AG09309 (cell line): Measurements from ENCODE around the gene NAB2.

Experiments
- DNase-seq: peaks from one replicate; pipeline ENCODE4 v3.0.0-alpha.2; 2010; ENCODE audit warnings: low read depth
- H3K4me3 ChIP-seq: 2 replicates; pipeline ENCODE4 v1.5.1; 2011; ENCODE audit warnings: mild to moderate bottlenecking, low read depth, low read length, moderate library complexity; ENCODE audit not compliant: control insufficient read depth
- CTCF ChIP-seq: IDR thresholded peaks from 2 replicates; pipeline ENCODE4 v1.5.1; 2011; ENCODE audit warnings: mild to moderate bottlenecking, low read depth, low read length, inconsistent platforms; ENCODE audit not compliant: insufficient read depth, control insufficient read depth; ENCODE audit errors: missing control alignments

The NAB2 gene

GRCh38 chr12:57135527-57136326, 46.8 kb downstream of the NAB2 start:
- peak overlapping the region; percentile 38 for H3K4me3 ChIP-seq
- TF ChIP-seq CTCF: no peak
- no peak for DNase-seq

- no peak for TF ChIP-seq CTCF
- DNase-seq: no peak
- no peak overlapping the region for H3K4me3 ChIP-seq
Measured at GRCh38 chr12:57138526-57139272, 49.8 kb downstream of the NAB2 start.

- no peak overlapping the region for H3K4me3 ChIP-seq
- DNase-seq: no peak
- TF ChIP-seq CTCF: no peak
Measured at GRCh38 chr12:57139796-57140649, 51.1 kb downstream of the NAB2 start.

- TF ChIP-seq CTCF: no peak
- DNase-seq: no peak
Measured at GRCh38 chr12:57141249-57141648, 52.3 kb downstream of the NAB2 start.

GRCh38 chr12:57142121-57142520, 53.2 kb downstream of the NAB2 start:
- TF ChIP-seq CTCF: no peak
- no peak overlapping the region for H3K4me3 ChIP-seq
- DNase-seq: no peak

More at GRCh38 chr12:57141249-57141648, 52.3 kb downstream of the NAB2 start:
- H3K4me3 ChIP-seq: no peak overlapping the region

GRCh38 chr12:57142727-57143126, 53.8 kb downstream of the NAB2 start:
- H3K4me3 ChIP-seq: no peak overlapping the region
- no peak for DNase-seq
- TF ChIP-seq CTCF: no peak
